Activated CD8-positive, alpha-beta memory T cell treated with anti-CD3 and anti-CD28 coated beads for 48 hours (primary cell): ENCODE data around the gene SETD2.
"Not testable (repeated sequence)": the region's sequence is repeated elsewhere in the genome, so short reads cannot be mapped to it uniquely, and the experiment has no call there.

Experiments
- DNase-seq, 3 experiments: peaks; one replicate each; pipeline ENCODE4 v3.0.0-alpha.2; 2020; ENCODE audit warnings: low read depth in 2 of 3, low spot score in 2 of 3

Gene SETD2

DNA sequence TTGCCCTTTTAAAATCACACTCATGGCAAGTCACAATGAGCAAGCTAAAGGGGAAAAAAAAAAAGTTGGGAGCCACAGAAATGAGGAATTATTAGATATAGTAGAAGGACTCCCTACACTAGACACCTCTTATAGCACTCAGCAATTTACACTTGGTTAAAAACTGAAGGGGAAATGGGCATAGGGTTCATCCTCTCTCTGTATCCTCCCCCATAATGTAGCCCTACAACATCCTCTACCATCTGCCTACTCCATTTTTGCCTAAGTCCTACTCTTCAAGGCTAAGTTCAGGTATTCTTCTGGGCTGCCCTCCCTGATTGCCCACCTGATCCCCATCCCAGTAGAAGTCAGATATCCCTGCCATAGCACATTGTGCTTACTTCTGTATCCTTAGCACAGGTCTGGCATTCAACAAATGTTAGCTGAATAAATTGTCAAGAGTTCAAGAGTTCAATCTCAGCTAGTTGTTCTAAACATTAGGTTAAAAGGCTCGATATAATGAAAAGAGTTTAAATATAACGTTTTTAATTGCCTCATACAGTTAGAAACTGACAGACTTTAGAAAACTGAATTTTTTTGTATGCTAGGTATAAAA lies 14.5 kb downstream of the SETD2 start:
- no peak for DNase-seq

DNA sequence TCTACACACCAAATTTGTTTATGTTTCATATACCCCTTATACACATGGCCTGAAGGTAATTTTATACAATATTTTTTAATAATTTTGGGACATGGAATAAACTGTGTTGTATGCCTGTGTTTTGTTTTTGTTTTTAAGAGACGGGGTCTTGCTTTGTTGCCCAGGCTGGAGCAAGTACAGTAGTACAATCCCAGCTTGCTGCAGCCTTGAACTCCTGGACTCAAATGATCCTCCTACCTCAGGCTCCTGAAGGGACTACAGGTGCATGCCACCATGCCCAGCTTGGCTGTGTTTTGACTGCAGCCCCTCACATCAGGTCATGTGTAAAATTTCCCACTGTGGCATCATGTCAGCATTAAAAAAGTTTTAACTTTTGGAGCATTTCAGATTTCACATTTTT lies 18.6 kb downstream of the SETD2 start:
- DNase-seq: no peak

DNA sequence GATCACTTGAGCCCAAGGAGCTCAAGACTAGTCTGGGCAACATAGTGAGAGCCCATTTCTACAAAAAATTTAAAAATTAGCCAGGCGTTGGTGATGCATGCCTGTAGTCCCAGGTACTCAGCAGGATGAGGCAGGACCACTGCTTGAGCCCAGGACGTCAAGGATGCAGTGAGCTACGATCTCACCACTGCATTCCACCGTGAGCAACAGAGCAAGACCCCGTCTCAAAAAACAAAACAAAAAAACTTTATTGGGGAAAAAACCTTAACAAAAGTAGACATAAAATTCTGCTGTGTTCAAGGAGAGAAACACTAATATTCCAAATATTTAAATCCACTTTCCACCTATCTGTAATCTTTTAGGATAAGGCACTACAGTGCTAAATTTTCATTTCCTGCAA lies 20.8 kb downstream of the SETD2 start:
- no peak for DNase-seq

DNA sequence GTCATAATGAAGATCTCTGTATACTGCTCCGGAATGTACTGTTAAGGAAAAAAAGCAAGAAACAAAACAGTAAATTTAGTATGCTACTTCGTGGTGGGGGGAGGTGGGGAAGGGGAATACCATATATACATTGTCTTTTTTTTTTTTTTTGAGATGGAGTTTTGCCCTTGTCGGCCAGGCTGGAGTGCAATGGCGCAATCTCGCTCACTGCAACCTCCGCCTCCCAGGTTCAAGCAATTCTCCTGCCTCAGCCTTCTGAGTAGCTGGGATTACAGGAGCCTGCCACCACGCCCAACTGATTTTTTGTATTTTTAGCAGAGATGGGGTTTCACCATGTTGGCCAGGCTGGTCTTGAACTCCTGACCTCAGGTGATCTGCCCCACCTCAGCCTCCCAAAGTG lies 21.4 kb downstream of the SETD2 start:
- DNase-seq: not testable (repeated sequence)

DNA sequence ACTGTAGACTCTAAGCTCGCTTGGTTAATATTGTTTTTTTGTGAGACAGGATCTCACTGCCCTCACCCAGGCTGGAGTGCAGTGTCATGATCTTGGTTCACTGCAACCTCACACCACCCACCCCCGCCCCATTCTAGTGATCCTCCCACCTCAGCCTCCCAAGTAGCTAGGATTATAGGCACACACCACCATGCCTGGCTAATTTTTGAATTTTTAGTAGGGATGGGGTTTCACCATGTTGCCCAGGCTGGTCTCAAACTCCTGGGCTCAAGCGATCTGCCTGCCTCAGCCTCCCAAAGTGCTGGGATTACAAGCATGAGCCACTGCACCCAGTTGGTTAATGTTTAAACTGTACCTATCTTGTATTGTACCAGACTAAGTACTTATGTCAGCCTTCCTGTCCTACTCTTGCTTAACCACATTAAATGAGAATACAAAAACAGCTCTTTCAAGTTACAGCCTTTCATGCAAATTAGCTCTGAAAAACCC lies 22.9 kb downstream of the SETD2 start:
- not testable (repeated sequence) for DNase-seq

DNA sequence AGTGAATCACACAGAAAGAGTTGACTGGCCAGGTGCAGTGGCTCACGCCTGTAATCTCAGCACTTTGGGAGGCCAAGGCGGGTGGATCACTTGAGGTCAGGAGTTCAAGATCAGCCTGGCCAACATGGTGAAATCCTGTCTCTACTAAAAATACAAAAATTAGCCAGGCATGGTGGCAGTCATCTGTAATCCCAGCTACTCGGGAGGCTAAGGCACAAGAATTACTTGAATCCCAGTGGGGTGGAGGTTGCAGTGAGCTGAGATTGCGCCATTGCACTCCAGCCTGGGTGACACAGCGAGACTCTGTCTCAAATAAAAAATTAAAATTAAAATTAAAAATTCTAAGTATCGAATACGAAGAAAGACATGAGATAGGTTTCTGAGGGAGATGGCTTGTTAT lies 23.4 kb downstream of the SETD2 start:
- DNase-seq: not testable (repeated sequence)

DNA sequence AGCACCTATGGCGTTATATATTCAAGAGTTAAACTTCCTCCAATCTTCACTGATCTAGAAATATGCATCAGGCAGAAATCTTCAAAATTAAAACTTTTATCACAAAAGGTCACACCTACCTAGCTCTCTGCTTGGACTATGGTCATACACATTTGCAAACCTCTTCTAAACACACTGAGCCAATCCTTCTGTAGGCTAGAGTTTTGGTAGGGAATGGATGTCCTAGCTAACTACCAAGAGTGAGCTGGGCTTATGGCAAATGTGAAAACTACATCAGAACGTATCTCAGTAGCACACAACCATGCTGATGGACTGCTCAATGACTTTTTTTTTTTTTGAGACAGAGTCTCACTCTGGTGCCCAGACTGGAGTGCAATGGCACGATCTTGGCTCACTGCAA lies 29.6 kb downstream of the SETD2 start:
- no peak for DNase-seq

DNA sequence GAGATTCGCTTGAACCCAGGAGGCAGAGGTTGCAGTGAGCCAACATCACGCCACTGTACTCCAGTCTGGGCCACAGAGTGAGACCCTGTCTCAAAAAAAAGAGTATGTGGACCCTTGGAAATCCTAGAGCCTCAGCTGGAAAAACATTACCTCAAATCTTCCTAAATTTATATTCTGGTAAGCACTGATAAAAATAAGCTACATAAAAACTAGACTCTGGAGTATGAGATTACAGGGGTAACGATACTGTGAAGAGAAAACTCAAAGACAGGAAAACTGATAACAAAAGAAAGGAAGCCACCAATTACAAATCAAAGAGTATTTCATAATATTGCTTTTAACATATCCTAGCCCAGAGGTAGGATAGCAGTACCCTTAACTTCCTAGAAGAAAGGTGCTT lies 30.3 kb downstream of the SETD2 start:
- DNase-seq: no peak

DNA sequence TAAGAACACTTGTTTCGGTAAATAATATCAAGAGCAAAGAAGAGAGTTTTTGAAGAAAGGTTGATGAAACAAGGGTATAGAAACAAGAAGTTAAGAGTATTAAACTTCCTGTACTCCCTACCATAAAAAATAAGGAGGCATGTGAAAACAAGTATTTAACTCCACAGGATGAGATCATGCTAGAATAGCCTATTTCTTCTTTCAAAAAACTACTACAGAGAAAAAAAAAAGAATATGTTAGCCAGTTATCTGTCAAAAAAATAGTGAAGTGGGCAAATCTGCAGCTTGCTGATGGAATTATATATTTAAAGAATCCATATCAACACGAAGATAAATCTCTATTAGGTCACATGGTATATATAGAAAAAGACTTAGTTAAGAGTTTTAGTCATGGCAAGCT lies 33.4 kb downstream of the SETD2 start:
- DNase-seq: no peak

DNA sequence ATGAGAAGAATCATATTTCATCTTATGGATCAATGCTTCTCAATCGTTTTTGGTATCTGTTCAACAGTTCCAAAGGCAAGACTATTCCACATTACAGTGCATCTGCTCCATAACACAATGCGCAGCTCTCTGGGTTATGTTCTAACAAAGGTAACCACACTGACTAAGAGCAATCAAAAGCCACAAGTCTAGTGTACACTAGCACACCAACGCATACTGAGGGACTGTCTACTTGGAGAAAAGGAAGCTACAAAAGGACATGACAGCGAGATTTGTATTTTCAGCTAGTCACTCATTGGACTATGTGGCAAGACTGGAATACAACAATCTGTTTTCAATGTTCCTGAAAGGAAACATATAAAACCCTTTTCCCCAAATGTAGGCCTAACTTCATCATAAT lies 35.8 kb downstream of the SETD2 start:
- no peak for DNase-seq

DNA sequence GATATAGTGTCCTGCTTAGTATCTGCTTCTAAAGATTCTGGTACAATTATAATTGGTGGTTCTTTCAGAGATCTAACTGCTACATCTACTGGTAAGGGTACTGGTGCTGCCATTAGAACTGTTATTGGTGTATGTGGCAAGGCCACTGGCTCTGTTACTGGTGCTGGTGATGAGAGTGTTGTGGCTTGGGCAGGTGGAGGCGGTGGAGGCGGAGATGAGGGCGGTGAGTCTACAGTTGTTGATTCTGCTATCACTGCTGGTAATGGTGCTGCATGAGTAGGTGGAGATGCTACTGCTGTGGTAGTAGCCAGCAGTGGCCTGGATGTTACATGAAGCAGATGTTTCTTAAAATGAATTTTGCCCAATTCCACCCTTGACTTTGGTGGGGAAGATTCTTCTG lies 40.1 kb downstream of the SETD2 start:
- DNase-seq: no peak

DNA sequence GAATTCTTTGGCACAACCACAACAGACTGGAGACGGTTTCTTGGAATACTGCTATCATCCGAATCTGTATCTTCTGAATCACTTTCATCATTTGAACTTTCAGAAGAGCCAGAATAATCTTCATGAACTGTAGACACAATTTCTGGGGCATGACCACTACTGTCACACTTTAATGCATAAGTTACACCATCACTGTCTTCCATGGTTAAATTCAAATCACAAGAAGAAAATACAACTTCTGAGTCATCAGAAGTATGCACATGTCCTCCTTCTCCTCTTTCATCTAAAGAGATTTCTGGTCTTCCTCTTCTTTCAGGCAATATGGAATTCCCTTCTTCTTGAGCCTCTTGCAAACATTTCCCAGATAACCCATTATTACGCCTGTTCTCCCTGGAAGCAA lies 42.5 kb downstream of the SETD2 start:
- no peak for DNase-seq

DNA sequence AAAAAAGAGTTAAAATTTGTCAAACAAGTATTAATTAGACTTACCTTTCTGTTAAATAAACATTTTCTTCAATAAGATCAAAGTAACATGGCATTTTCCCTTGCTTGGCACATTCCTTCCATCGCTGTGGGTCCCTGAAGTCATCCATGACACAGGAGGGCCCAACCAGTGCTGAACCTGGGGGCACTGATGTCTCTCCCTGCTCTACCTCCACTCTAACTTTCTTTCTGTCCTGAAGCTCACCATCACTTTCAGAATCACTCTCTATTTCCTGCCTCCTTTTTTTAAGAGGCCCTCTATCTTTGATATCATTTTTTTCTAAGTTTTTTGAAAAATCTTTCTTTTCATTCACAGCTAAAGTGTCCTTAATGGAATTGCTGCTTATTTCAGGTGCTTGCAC lies 43.8 kb downstream of the SETD2 start:
- DNase-seq: no peak

DNA sequence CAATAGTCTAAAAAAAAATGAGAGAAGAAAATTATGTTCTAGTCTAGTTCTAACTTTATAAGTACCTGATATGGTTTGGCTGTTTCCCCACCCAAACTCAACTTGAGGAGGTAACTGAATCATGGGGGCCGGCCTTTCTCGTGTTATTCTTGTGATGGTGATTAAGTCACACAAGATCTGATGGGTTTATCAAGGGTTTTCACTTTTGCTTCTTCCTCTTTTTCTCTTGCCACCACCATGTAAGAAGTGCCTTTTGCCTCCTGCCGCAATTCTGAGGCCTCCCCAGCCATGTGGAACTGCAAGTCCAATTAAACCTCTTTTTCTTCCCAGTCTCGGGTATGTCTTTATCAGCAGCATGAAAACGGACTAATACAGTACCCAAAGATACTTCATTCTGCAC lies 44.5 kb downstream of the SETD2 start:
- not testable (repeated sequence) for DNase-seq

DNA sequence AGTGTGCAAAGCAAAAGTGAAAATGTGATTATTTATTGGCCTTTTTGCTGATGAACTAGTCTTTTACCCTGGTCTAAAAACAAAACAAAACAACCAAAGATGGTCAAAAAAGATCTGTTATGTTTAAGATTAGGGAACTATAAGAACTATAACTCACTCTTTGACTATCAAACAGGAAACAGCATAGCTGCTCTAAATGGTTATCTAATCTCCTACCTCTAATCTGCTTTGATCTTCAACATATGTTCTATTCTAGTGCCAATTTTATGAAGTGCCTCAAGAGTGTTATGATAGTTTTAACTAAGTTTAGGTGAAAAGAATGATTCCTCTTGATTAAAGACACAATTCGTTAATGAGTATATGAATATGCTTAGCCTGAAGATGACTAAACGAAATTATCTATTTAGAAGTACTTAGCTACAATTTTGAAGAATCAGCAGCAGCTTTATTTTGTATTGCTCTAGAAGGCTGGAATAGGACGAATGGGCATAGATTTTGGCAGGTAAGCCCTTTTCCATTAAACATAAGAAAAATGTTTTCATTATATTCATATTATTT lies 46.0 kb downstream of the SETD2 start:
- no peak for DNase-seq

DNA sequence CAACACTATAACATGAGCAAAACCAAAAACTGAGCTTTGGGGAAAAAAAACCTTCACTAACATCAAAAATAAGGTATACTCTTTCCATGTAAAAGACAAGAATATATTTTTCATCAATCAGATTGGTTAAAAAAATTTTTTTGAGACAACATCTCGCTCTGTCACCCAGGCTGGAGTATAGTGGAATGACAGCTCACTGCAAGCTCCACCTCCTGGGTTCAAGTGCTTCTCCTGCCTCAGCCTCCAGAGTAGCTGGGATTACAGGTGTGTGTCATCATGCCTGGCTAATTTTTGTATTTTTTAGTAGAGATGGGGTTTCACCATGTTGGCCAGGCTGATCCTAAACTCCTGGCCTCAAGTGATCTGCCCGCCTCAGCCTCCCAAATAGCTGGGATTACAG lies 48.4 kb downstream of the SETD2 start:
- DNase-seq: not testable (repeated sequence)

DNA sequence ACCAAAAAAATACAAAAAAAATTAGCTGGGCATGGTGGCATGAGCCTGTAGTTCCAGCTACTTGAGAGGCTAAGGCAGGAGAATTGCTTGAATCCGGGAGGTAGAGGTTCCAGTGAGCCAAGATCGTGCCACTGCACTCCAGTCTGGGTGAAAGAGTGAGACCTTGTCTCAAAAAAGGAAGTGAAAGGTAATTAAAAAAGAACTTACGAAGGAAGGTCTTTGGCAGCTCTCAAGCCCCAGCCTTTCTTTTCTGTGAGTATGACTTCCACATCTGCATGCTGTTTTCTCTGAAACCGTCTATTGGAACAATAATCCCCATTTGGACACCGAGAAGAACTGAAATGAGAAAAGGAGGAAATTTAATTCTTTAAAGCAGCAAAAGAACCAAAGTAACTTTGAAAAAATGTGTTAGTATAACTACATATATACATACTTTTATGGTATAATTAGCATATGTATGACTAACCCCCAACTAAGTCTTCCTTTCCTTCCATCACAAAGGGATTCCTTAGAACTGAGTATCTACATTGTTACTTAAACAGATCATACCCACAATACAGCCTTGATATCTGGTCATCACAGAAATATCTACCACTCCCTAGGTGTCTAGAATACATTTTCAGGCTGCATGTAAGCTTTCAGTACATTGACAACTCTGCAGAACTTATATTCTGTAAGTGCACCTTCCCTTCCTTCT lies 50.1 kb downstream of the SETD2 start:
- no peak for DNase-seq

DNA sequence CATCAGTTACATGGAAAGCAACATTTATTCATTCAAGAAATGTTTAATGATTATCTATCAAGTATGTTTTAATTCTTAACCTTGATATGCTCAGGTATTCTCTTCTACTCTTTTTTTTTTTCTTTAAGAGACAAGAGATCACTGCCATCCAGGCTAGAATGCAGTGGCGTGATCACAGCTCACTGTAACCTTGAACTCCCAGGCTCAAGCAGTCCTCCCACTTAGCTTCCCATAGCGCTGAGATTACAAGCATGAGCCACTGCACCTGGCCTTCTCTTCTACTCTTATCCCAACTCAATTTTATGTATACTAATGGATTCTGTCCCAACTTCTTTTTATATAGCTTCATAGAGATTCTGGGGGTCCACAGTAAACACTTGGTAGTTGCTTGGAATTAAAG lies 50.9 kb downstream of the SETD2 start:
- DNase-seq: no peak

DNA sequence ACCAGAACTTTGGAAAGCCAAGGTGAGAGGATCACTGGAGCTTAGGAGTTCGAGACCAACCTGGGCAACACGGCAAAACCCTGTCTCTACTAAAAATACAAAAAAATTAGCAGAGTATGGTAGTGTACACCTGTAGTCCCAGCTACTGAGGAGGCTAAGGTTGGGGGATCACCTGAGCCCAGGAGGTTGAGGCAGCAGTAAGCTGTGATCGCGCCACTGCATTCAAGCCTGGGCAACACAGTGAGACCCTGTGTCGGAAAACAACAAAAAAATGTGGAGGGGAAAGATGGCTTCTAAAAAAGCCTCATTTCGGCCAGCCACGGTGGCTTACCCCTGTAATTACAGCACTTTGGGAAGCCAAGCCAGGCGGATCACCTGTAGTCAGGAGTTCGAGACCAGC lies 54.5 kb downstream of the SETD2 start:
- DNase-seq: no peak

DNA sequence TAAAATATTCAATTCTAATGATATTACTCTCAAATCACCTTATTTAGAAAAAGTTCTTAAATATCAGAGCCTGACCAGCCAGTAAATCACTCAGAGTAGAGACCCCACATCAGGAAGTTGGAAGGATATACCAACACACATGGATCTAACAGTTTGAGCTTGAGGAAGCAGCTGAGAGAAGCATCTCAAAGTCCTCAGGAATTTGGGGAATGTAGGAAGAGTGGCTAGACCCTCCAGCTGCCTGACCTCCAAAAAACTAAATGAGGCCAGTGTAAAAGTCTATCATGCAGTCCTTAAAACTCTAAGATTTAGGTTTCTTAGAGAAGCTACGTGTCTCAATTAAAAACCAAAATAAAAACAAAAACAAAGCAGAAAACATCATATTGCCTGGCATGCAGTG lies 55.4 kb downstream of the SETD2 start:
- no peak for DNase-seq

DNA sequence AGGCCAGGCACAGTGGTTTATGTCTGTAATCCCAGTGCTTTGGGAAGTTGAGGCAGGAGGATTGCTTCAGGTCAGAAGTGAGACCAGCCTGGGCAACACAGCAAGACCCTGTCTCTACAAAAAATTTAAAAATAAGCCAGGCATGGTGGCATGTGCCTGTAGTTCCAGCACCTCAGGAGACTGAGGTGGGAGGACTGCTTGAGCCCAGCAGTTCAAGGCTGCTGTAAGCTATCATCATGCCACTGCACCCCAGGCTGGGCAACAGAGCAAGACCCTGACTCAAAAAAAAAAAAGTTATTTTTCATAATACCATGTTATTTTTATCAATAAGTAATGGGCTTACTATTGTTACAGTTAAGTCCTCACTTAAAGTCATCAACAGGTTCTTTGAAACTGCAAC lies 59.7 kb downstream of the SETD2 start:
- DNase-seq: no peak

DNA sequence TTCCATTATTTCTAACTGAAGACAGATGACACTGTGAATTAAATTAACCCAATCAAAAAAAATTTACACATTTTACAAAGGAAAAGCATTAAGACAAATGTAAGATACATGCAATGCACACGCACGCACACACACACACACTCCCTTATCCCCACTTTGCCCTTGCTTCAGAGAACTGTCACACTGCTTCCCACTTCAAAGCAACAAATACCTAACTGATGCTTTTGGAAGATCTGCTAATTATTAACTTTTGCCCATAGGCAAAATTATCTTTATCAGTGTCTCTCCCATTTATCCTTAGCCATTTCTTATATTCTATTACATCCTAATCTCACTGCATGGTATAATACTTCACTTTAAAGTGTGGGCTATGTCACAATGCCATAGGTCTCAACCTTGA lies 60.3 kb downstream of the SETD2 start:
- no peak for DNase-seq

DNA sequence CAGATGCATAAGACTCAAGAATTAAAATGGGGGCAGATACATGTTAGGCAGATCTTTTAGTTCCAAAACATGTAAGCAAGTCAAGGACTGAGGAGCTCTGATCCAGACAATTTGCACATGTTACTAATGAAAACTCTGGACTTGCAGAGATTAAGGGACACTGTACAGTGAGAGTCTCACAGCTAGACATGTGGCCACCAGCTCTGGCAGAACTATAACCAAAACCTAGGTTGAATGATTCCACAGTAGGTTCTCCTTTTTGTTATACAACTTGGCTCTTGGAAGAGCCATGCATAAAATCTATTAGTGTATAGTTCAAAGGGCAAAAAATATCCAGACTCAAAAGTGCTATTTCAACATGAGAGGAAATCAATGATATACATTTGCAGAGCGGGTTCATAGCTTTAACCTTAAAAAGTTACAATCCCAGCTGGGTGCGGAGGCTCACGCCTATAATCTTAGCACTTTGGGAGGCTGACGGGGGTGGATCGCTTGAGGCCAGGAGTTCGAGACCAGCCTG lies 61.8 kb downstream of the SETD2 start:
- no peak for DNase-seq
